HepG2 (cell line): Measurements from ENCODE around the gene CDC123. TPM values are rescaled to one million over a fixed set of nuclear protein-coding genes. Genes with fewer than 3 reads are reported as not detected.

Experiments
- ARNT2 ChIP-seq: sonication (generic); formaldehyde crosslinking; IDR thresholded peaks from 2 replicates; pipeline ENCODE4 v1.8.0; 2022; ENCODE audit warnings: mild to moderate bottlenecking, low read depth, missing genetic modification reagents, moderate library complexity
- ATF4 ChIP-seq, 2 experiments: fragments of 450-650 bp in 1 of 2; sonication (generic) in 1 of 2; formaldehyde crosslinking; IDR thresholded peaks; 2 replicates each; pipeline versions ENCODE4 v1.5.0 to v1.8.0; 2020 to 2022; ENCODE audit warnings: mild to moderate bottlenecking in 1 of 2, missing genetic modification reagents in 1 of 2
- ATRX ChIP-seq: sonication (generic); formaldehyde crosslinking; IDR thresholded peaks from 2 replicates; pipeline ENCODE4 v1.4.0; 2020; ENCODE audit warnings: missing genetic modification reagents, borderline replicate concordance
- BORCS8-MEF2B ChIP-seq: sonication (generic); formaldehyde crosslinking; IDR thresholded peaks from 2 replicates; pipeline ENCODE4 v1.8.0; 2022; ENCODE audit warnings: mild to moderate bottlenecking, missing genetic modification reagents
- CREM ChIP-seq, 2 experiments: sonication (generic) in 1 of 2; formaldehyde crosslinking in 1 of 2; IDR thresholded peaks; 2 replicates each; pipeline versions ENCODE4 v1.4.0 to v1.6.1; 2016 to 2020; ENCODE audit warnings: antibody characterized with exemption in 1 of 2, mild to moderate bottlenecking in 1 of 2, missing genetic modification reagents in 1 of 2
- EP300 ChIP-seq, 3 experiments: sonication (generic) in 1 of 3; formaldehyde crosslinking in 1 of 3; IDR thresholded peaks; 2 replicates each; pipeline versions ENCODE4 v1.5.1 to v1.6.1; 2011 to 2020; ENCODE audit warnings: low read depth in 2 of 3, low read length in 2 of 3, borderline replicate concordance in 1 of 3, improper control_type of control experiment in 1 of 3, mild to moderate bottlenecking in 1 of 3, missing genetic modification reagents in 1 of 3, moderate library complexity in 1 of 3
- FOXK2 ChIP-seq: fragments of 450-650 bp; IDR thresholded peaks from 2 replicates; pipeline ENCODE4 v1.6.1; 2016
- JARID2 ChIP-seq: sonication (generic); formaldehyde crosslinking; IDR thresholded peaks from 2 replicates; pipeline ENCODE4 v1.8.1; 2023; ENCODE audit warnings: missing genetic modification reagents, inconsistent platforms; ENCODE audit not compliant: insufficient replicate concordance
- REL ChIP-seq: sonication (generic); formaldehyde crosslinking; conservative IDR thresholded peaks from 2 replicates; pipeline ENCODE4 v1.8.0; 2022; ENCODE audit warnings: mild to moderate bottlenecking, missing genetic modification reagents, moderate library complexity
- SAFB2 ChIP-seq: sonication (generic); formaldehyde crosslinking; IDR thresholded peaks from 2 replicates; pipeline ENCODE4 v1.5.1; 2020; ENCODE audit warnings: missing genetic modification reagents, low read depth, mild to moderate bottlenecking, borderline replicate concordance
- SIN3B ChIP-seq: fragments of 150-350 bp; IDR thresholded peaks from 2 replicates; pipeline ENCODE4 v1.6.1; 2014; ENCODE audit warnings: low read length
- TP53 ChIP-seq: sonication (generic); formaldehyde crosslinking; conservative IDR thresholded peaks from 2 replicates; pipeline ENCODE4 v1.4.0; 2020; ENCODE audit warnings: missing genetic modification reagents
- TRAFD1 ChIP-seq: sonication (generic); formaldehyde crosslinking; IDR thresholded peaks from 2 replicates; pipeline ENCODE4 v1.5.1; 2020; ENCODE audit warnings: missing genetic modification reagents, mild to moderate bottlenecking, borderline replicate concordance
- WIZ ChIP-seq: sonication (generic); formaldehyde crosslinking; IDR thresholded peaks from 2 replicates; pipeline ENCODE4 v1.5.1; 2020; ENCODE audit warnings: mild to moderate bottlenecking, missing genetic modification reagents
- ZBTB44 ChIP-seq: sonication (generic); formaldehyde crosslinking; IDR thresholded peaks from 2 replicates; pipeline ENCODE4 v1.4.0; 2020; ENCODE audit warnings: missing genetic modification reagents
- ZEB1 ChIP-seq: IDR thresholded peaks from 2 replicates; pipeline ENCODE4 v1.6.1; 2012; ENCODE audit warnings: mild to moderate bottlenecking, low read depth, inconsistent platforms; ENCODE audit not compliant: insufficient replicate concordance
- ZNF317 ChIP-seq: sonication (generic); formaldehyde crosslinking; IDR thresholded peaks from 2 replicates; pipeline ENCODE4 v1.5.0; 2020; ENCODE audit warnings: mild to moderate bottlenecking, missing genetic modification reagents
- ZNF333 ChIP-seq: sonication (generic); formaldehyde crosslinking; IDR thresholded peaks from 2 replicates; pipeline ENCODE4 v1.4.0; 2020; ENCODE audit warnings: mild to moderate bottlenecking, missing genetic modification reagents, borderline replicate concordance
- ZNF44 ChIP-seq: sonication (generic); formaldehyde crosslinking; IDR thresholded peaks from 2 replicates; pipeline ENCODE4 v1.5.1; 2020; ENCODE audit warnings: mild to moderate bottlenecking, missing genetic modification reagents
- ZNF576 ChIP-seq: sonication (generic); formaldehyde crosslinking; IDR thresholded peaks from 2 replicates; pipeline ENCODE4 v1.4.0; 2020; ENCODE audit warnings: mild to moderate bottlenecking, missing genetic modification reagents
- ZNF615 ChIP-seq: sonication (generic); formaldehyde crosslinking; IDR thresholded peaks from 2 replicates; pipeline ENCODE4 v1.5.0; 2020; ENCODE audit warnings: mild to moderate bottlenecking, missing genetic modification reagents, borderline replicate concordance
- ZNF775 ChIP-seq: sonication (generic); formaldehyde crosslinking; IDR thresholded peaks from 2 replicates; pipeline ENCODE4 v1.4.0; 2020; ENCODE audit warnings: missing genetic modification reagents, mild to moderate bottlenecking, moderate library complexity, borderline replicate concordance
- ZSCAN29 ChIP-seq: sonication (generic); formaldehyde crosslinking; conservative IDR thresholded peaks from 2 replicates; pipeline ENCODE4 v1.4.0; 2020; ENCODE audit warnings: mild to moderate bottlenecking, missing genetic modification reagents
- polyA plus RNA-seq, 8 experiments: library from polyadenylated mRNA; depleted of rRNA in 3 of 8; stranded (reverse) in 7 of 8; unstranded in 1 of 8; fragments of >200 nt; fragmentation: Illumina TruSeq in 4 of 8; extraction: Trizol in 4 of 8; gene quantifications; 2 replicates each; pipeline versions ENCODE4 v1.2.1 to v1.2.3, GENCODE V29; 2011 to 2016; ENCODE audit warnings: low read depth in 4 of 8, missing spikeins in 1 of 8, mixed read lengths in 1 of 8; ENCODE audit not compliant: insufficient read depth in 1 of 8
- total RNA-seq, 5 experiments: library from RNA; depleted of rRNA; stranded (reverse); fragments of >200 nt; fragmentation: Illumina TruSeq; extraction: Trizol; gene quantifications; 2 replicates each; pipeline ENCODE4 v1.2.3, GENCODE V29; 2016; ENCODE audit warnings: low read depth in 1 of 5

The CDC123 gene
- total and polyA plus RNA-seq, 2 of the 13 experiments (the other 11 are each of a cell fraction or from before 2014, with no cell fraction given): 63.3 to 153 TPM

DNA sequence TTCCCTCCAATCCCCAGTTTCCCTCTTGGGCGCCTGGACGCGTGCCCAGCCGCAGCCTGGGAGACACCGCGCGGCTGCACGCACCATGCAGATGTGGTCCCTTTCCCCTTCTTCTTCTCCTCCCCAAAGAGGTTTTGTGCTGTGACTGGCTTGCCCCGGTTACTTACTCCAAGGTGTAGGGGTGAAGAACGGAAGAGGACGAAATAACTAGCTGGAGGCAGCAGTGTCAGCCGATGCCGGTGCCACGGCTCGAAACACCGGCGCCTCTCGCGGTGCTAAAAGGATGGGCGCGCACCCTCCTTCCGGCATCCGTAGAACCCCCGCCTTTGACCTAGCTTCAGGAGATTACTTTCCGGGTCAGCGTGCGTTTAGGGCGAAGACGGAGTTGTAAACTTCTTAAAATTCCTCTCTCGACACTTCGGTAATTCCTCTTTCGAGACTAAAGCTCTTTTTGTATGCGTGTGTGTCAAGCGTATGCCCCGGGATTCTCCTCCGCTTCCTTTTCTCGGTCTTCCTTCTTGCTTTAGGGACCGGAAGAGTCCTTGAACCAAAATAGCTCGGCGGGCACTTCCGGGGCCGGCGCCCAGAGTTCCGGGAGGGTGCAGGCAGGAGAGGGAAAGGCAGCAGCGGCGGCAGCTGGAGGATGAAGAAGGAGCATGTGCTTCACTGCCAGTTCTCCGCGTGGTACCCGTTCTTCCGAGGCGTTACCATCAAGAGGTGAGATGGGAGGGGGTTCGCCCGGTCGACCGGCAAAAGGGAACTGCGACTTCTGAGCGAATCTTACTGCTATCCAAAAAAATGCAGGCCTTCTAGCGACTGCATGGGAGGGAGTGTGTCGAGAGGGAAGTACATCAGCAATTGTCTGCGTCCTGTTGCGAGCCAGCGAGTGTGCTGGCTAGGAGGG is at the start of gene CDC123, which contains the start of gene NUDT5 (continued):
- TF ChIP-seq ATF4 (CRISPR knock-in tag; IDR thresholded peaks at IDR 0.05) (peak in 1 of 2 experiments; percentile 13; a peak in 1 of 4 replicates), TRAFD1 (CRISPR knock-in tag) (peak; percentile 94), ZNF317 (CRISPR knock-in tag) (0 out of 2 replicates have a peak, but pooled peaks have one; percentile 33), ZBTB44 (peak; percentile 28; the same call in 1 of the 2 replicates), ZNF775 (CRISPR knock-in tag) (no peak), WIZ (CRISPR knock-in tag) (peak; percentile 92; the same call in 1 of the 2 replicates), BORCS8-MEF2B (CRISPR knock-in tag) (peak; percentile 49; the same call in 1 of the 2 replicates), FOXK2 (peak; percentile 78), TP53 (CRISPR knock-in tag) (0 out of 2 replicates have a peak, but pooled peaks have one; percentile 19), ATRX (CRISPR knock-in tag) (no peak), ZSCAN29 (no peak), REL (CRISPR knock-in tag) (0 out of 2 replicates have a peak, but pooled peaks have one; percentile 54), SIN3B (peak; percentile 79; the same call in 1 of the 2 replicates), ZNF333 (CRISPR knock-in tag) (peak; percentile 66; the same call in 1 of the 2 replicates), ARNT2 (CRISPR knock-in tag) (peak; percentile 52), ZEB1 (peak; percentile 57), ZNF615 (CRISPR knock-in tag) (0 out of 2 replicates have a peak, but pooled peaks have one; percentile 6), EP300 (IDR thresholded peaks at IDR 0.05; ENCODE audit: low read depth in 2 of 2, low read length in 2 of 2) (no peak), EP300 (CRISPR knock-in tag; IDR thresholded peaks at IDR 0.05; ENCODE audit: borderline replicate concordance) (0 out of 2 replicates have a peak, but pooled peaks have one; percentile 36), ZNF576 (no peak), CREM (IDR thresholded peaks at IDR 0.05) (peak; percentile 86), CREM (CRISPR knock-in tag; IDR thresholded peaks at IDR 0.05) (no peak), ZNF44 (peak; percentile 28; the same call in 1 of the 2 replicates), SAFB2 (CRISPR knock-in tag) (0 out of 2 replicates have a peak, but pooled peaks have one; percentile 57), JARID2 (CRISPR knock-in tag) (peak; percentile 64)
